Measurements from ENCODE around the gene TMEM150B. TPM values are rescaled to one million over a fixed set of nuclear protein-coding genes. Genes with fewer than 3 reads are reported as not detected.

TMEM150B gene
- total and polyA plus RNA-seq, 10 donors: 1.7 to 34.1 (median 7.8) TPM

GRCh38 chr19:55287361-55288079 is 37.6 kb downstream of the TMEM150B start:
- Histone ChIP-seq H3K36me3 (no peaks in the 10 kb centered on the region), H3K27ac (no peak overlapping the region), H3K27me3 (replicated peaks in 1 of 7) (peaks cover 0 to 23% (median 8%) of the 10 kb centered on the region in 7 donors), H3K4me3 (no peak overlapping the region), H3K9me3 (no peaks in the 10 kb centered on the region), H3K4me1 (peaks cover 0 to 25% (median 6%) of the 10 kb centered on the region in 6 donors)
- WGBS, 5 donors: 87 to 97% (median 92%) methylated on average over 14 to 21 of the region's 21 CpGs
- intact Hi-C loops (cut with DNase I; ENCODE audit: low total_unique reads): no loop called here
- DNase-seq: no peak
- no peak for TF ChIP-seq POLR2A (IDR thresholded peaks at IDR 0.05)
- TF ChIP-seq CTCF (IDR thresholded peaks at IDR 0.05 in 8 of 11, conservative IDR thresholded peaks at IDR 0.05 in 3 of 11): no peak
- no peak for TF ChIP-seq POLR2AphosphoS5 (IDR thresholded peaks at IDR 0.05)

GRCh38 chr19:55285229-55285890 is 39.8 kb downstream of the TMEM150B start:
- TF ChIP-seq POLR2A (IDR thresholded peaks at IDR 0.05) (no peak), POLR2AphosphoS5 (IDR thresholded peaks at IDR 0.05) (no peak), CTCF (IDR thresholded peaks at IDR 0.05 in 8 of 11, conservative IDR thresholded peaks at IDR 0.05 in 3 of 11) (no peak)
- Histone ChIP-seq H3K27ac (peak overlapping the region in 1 of 8 donors; percentile 5), H3K4me3 (no peak overlapping the region), H3K27me3 (replicated peaks in 1 of 7) (peaks cover 0 to 25% (median 8%) of the 10 kb centered on the region in 7 donors), H3K4me1 (peaks cover 4 to 29% (median 9%) of the 10 kb centered on the region in 6 donors), H3K36me3 (no peaks in the 10 kb centered on the region), H3K9me3 (no peaks in the 10 kb centered on the region)
- 63 to 74% (median 67%) methylated on average over 14 to 18 of the region's 18 CpGs for WGBS, 5 donors
- no peak for DNase-seq
- intact Hi-C loops (cut with DNase I; ENCODE audit: low total_unique reads): no loop called here

GRCh38 chr19:55284405-55285058 is 40.6 kb downstream of the TMEM150B start:
- peak overlapping the region in 3 of 8 donors; percentile 3 to 54 (median 12) for H3K4me3 ChIP-seq
- WGBS, 5 donors: 40 to 80% (median 56%) methylated on average over 5 to 16 of the region's 16 CpGs
- TF ChIP-seq POLR2AphosphoS5 (IDR thresholded peaks at IDR 0.05): no peak
- no peak for DNase-seq
- intact Hi-C loops (cut with DNase I; ENCODE audit: low total_unique reads): no loop called here
- H3K9me3 ChIP-seq: no peaks in the 10 kb centered on the region
- peaks cover 5 to 37% (median 12%) of the 10 kb centered on the region in 6 donors for H3K4me1 ChIP-seq
- no peaks in the 10 kb centered on the region for H3K36me3 ChIP-seq
- peak overlapping the region in 4 of 8 donors; percentile 5 to 72 (median 65) for H3K27ac ChIP-seq
- peaks cover 0 to 25% (median 8%) of the 10 kb centered on the region in 7 donors for H3K27me3 ChIP-seq (replicated peaks in 1 of 7)

- Histone ChIP-seq H3K4me3 (peak within 1 kb of the TSS in 4 of 8 donors; percentile 3 to 54 (median 16)), H3K27me3 (replicated peaks in 1 of 7) (peaks cover 0 to 25% (median 8%) of the 10 kb centered on the region in 7 donors), H3K36me3 (no peaks in the 10 kb centered on the region), H3K4me1 (peaks cover 10 to 45% (median 18%) of the 10 kb centered on the region in 6 donors), H3K9me3 (no peaks in the 10 kb centered on the region), H3K27ac (peak within 1 kb of the TSS in 4 of 8 donors; percentile 5 to 72 (median 65))
- 7 to 20% (median 14%) methylated on average over 12 to 43 of the region's 44 CpGs for WGBS, 5 donors
- TF ChIP-seq CTCF (IDR thresholded peaks at IDR 0.05 in 8 of 11, conservative IDR thresholded peaks at IDR 0.05 in 3 of 11): no peak
- no peak for TF ChIP-seq POLR2A (IDR thresholded peaks at IDR 0.05)
- no peak for TF ChIP-seq POLR2AphosphoS5 (IDR thresholded peaks at IDR 0.05)
- no peak for DNase-seq
- intact Hi-C loops (cut with DNase I; ENCODE audit: low total_unique reads): no loop called here
These were observed 41.4 kb downstream of the TMEM150B start, which contains the start of gene BRSK1 for GRCh38 chr19:55283548-55284377. TSS of gene BRSK1 (plus strand) at chr19:55283997. CDS start at chr19:55284443, 446 bp downstream.
